Thoracic aorta (tissue), 2 donors: ENCODE results near the gene ZNRF3. TPM values are rescaled to one million over a fixed set of nuclear protein-coding genes. Genes with fewer than 3 reads are reported as not detected.

Experiments used
- ATAC-seq: fragments of 150-250 bp; one replicate; pipeline ENCODE4 v1.8.0; 2017; ENCODE audit warnings: low read depth; ENCODE audit not compliant: insufficient number of reproducible peaks, low FRiP score
- DNase-seq: peaks from one replicate; pipeline ENCODE4 v3.0.0-alpha.2; 2020; ENCODE audit warnings: low spot score
- H3K27ac ChIP-seq, 2 donors: fragments of 200-600 bp; sonication (generic); 1 replicate in 1 of 2; 2 replicates in 1 of 2; pipeline ENCODE4 v1.5.1; 2016; ENCODE audit warnings: mild to moderate bottlenecking in 2 of 2, moderate library complexity in 2 of 2
- H3K27me3 ChIP-seq: fragments of 200-600 bp; sonication (generic); replicated peaks from 2 replicates; pipeline ENCODE4 v1.6.0; 2016; ENCODE audit warnings: mild to moderate bottlenecking; ENCODE audit not compliant: insufficient read depth
- H3K36me3 ChIP-seq: fragments of 200-600 bp; sonication (generic); one replicate; pipeline ENCODE4 v1.5.1; 2016
- H3K4me1 ChIP-seq, 2 donors: fragments of 200-600 bp; sonication (generic); 1 replicate in 1 of 2; 2 replicates in 1 of 2; pipeline versions ENCODE4 v1.5.1 to v1.6.0; 2016; ENCODE audit warnings: low read depth in 2 of 2, mild to moderate bottlenecking in 1 of 2; ENCODE audit not compliant: control insufficient read depth in 1 of 2
- H3K4me3 ChIP-seq: fragments of 200-600 bp; sonication (generic); 2 replicates; pipeline ENCODE4 v1.5.1; 2016; ENCODE audit warnings: mild to moderate bottlenecking
- H3K9me3 ChIP-seq: fragments of 200-600 bp; sonication (generic); 2 replicates; pipeline ENCODE4 v1.5.1; 2016
- CTCF ChIP-seq: fragments of 200-600 bp; sonication (generic); IDR thresholded peaks from one replicate; pipeline ENCODE4 v1.5.1; 2019; ENCODE audit warnings: antibody characterized with exemption
- total RNA-seq, 2 donors: library from RNA; depleted of rRNA; stranded (reverse); fragments of >200 nt; gene quantifications; one replicate each; pipeline versions ENCODE4 v1.1.0 to v1.2.3, GENCODE V29; 2016

The ZNRF3 gene
- total RNA-seq, 2 donors from 2014 or later, result 17.2 to 23.1 TPM

- Histone ChIP-seq H3K9me3 (no peaks in the 10 kb centered on the region), H3K4me3 (no peak overlapping the region), H3K36me3 (no peaks in the 10 kb centered on the region), H3K4me1 (peaks cover 15 to 77% of the 10 kb centered on the region in 2 donors), H3K27ac (no peak overlapping the region), H3K27me3 (no peaks in the 10 kb centered on the region)
- no peak for TF ChIP-seq CTCF
- DNase-seq, result no peak
- ATAC-seq, result no peak
These were observed 73.1 kb downstream of the ZNRF3 start for GRCh38 chr22:28956506-28956905.

- TF ChIP-seq CTCF, result no peak
- Histone ChIP-seq H3K27ac (no peak overlapping the region), H3K9me3 (no peaks in the 10 kb centered on the region), H3K36me3 (no peaks in the 10 kb centered on the region), H3K27me3 (no peaks in the 10 kb centered on the region), H3K4me1 (peaks cover 0 to 64% of the 10 kb centered on the region in 2 donors), H3K4me3 (no peak overlapping the region)
- no peak for ATAC-seq
- DNase-seq, result no peak
These were observed 75.2 kb downstream of the ZNRF3 start for GRCh38 chr22:28958611-28959010.

GRCh38 chr22:28962042-28962554 is 78.7 kb downstream of the ZNRF3 start:
- no peak for DNase-seq
- Histone ChIP-seq H3K36me3 (no peaks in the 10 kb centered on the region), H3K9me3 (no peaks in the 10 kb centered on the region), H3K4me3 (no peak overlapping the region), H3K27ac (no peak overlapping the region), H3K27me3 (no peaks in the 10 kb centered on the region), H3K4me1 (peaks cover 0 to 34% of the 10 kb centered on the region in 2 donors)
- TF ChIP-seq CTCF, result no peak
- no peak for ATAC-seq

GRCh38 chr22:28963362-28963761 is 80.0 kb downstream of the ZNRF3 start:
- no peak for ATAC-seq
- Histone ChIP-seq H3K27ac (no peak overlapping the region), H3K9me3 (no peaks in the 10 kb centered on the region)

GRCh38 chr22:28967163-28967665 is 83.8 kb downstream of the ZNRF3 start:
- no peak for TF ChIP-seq CTCF
- no peak overlapping the region for H3K27ac ChIP-seq

More at GRCh38 chr22:28963362-28963761, 80.0 kb downstream of the ZNRF3 start:
- H3K4me3 ChIP-seq, result no peak overlapping the region
- no peaks in the 10 kb centered on the region for H3K27me3 ChIP-seq
- H3K36me3 ChIP-seq, result no peaks in the 10 kb centered on the region
- no peak for TF ChIP-seq CTCF
- no peak for DNase-seq
- peaks cover 0 to 30% of the 10 kb centered on the region in 2 donors for H3K4me1 ChIP-seq

More at GRCh38 chr22:28967163-28967665, 83.8 kb downstream of the ZNRF3 start:
- Histone ChIP-seq H3K4me3 (no peak overlapping the region), H3K9me3 (no peaks in the 10 kb centered on the region), H3K36me3 (no peaks in the 10 kb centered on the region), H3K27me3 (no peaks in the 10 kb centered on the region), H3K4me1 (peaks cover 0 to 7% of the 10 kb centered on the region in 2 donors)
- DNase-seq (no peak), ATAC-seq (no peak)
